Stimulated activated CD4-positive, alpha-beta T cell treated with anti-CD3 and anti-CD28 coated beads, Interleukin-2, amount 100 ng/mL, for 4 hours (primary cell): ENCODE results near the gene MAK.
"Not testable (repeated sequence)": the region's sequence is repeated elsewhere in the genome, so short reads cannot be mapped to it uniquely, and the experiment has no call there.

Experiments
- DNase-seq: peaks from one replicate; pipeline ENCODE4 v3.0.0-alpha.2; 2020; ENCODE audit warnings: low read depth

Gene MAK

DNA sequence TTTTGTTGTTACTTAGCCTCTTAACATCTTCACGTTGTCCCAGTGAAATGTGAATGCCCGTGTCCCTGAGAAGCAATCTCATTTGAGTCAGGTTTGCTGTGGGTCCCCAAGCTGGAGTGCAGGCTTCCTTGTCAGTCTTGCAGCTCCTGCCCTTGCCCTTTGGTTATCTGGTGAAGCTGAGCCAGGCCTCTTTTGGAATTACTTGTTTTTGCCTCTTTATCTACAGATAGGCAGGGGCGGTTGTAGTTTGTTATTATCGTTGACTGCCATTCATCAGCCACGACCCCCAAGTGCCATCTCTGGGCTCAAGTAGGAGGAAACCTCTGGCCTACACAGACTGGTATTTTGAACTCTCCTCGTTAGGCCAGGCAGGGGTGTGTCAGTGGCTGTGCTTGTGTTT, 113.3 kb downstream of the MAK start:
- no peak for DNase-seq

DNA sequence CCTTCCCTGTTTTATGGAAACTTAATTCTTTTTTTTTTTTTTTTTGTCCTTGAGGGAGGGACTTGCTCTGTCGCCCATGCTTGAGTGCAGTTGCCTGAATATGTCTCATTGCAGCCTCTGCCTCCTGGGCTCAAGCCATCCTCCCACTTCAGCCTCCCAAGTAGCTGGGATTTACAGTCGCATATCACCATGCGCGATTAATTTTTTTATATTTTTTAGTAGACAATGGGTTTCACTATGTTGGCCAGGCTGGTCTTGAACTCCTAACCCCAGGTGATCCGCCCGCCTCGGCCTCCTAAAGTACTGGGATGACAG, 114.8 kb downstream of the MAK start:
- DNase-seq = no peak

DNA sequence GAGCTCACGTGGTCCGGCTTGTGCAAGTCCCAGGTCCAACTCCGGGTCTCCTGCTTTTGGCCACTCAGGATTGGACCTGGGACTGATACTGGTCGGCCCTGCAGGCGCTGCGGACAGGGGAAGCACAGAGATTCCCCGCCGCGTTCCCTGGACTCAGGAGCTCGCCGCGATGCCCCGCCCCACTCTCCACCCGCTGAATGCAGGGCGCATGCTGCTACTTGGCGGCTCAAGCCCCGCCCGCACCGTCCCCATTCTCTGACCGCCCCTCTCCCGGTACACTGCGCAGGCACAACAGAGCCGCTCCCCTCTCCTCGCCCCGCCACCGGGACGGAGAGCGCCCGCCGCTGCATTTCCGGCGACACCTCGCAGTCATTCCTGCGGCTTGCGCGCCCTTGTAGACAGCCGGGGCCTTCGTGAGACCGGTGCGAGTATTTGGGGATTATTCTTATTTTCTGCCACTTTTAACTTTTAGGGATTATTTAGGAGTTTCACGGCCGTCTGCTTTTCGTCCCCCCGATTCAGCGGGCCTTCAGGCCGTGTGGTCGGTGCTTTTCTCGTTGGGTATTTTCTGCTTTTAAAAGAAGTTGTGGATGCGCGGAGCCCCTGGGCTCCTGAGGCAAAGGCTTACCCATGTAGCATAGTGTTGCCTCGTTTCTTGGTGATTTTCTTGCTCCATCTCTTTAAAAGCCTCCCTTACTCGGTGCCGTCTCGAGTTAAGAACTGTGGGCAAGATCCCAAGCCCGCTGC, 115.3 kb downstream of the MAK start, which contains the start of gene TMEM14C:
TSS of gene TMEM14C (plus strand) at position 251 of the 747 bp plus-strand sequence. CDS start 1,544 bp downstream, outside the sequence.
- DNase-seq = peak; percentile 70

DNA sequence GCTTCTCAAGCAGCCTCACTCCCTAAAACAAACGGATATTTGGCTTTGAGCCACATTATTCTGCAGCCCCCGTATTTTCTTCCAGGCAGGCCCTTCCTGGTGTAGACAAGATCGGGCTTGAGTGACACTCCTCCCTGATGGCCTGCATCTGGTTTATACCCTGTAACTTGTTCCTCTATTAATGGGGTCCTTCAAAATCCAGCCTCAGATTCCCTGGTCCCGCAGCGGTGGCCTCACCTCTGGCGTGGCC, 115.8 kb downstream of the MAK start:
- DNase-seq = no peak

DNA sequence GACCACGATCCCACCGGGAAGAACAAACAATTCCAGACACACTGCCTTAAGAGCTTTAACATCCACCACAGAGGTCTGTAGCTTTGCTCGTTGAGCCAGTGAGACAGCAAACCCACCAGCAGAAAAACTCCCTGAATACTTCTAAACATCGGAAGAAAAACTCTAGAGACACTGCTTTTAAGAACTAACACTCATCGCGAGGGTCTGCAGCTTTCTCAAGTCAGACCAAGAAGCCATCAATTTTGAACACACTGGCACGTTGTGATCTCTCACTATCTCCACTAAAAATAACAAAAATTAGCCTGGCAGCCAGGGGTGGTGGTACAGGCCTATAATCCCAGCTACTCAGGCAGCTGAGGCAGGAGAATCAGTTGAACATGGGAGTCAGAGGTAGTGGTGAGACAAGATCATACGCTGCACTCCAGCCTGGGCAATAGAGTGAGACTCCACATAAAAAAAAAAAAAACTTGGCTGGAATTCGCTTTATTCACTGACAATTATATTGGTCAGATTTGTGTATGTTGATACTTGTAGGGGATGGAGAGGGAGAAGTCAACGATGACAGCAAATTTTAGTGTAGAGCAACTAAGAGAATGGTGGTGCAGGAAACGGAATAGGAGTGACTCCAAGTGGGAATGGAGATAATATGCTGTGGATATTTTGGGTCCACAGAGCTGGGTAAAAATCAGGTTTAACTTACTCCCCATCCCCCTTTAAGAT, 116.3 kb downstream of the MAK start:
- DNase-seq = no peak

DNA sequence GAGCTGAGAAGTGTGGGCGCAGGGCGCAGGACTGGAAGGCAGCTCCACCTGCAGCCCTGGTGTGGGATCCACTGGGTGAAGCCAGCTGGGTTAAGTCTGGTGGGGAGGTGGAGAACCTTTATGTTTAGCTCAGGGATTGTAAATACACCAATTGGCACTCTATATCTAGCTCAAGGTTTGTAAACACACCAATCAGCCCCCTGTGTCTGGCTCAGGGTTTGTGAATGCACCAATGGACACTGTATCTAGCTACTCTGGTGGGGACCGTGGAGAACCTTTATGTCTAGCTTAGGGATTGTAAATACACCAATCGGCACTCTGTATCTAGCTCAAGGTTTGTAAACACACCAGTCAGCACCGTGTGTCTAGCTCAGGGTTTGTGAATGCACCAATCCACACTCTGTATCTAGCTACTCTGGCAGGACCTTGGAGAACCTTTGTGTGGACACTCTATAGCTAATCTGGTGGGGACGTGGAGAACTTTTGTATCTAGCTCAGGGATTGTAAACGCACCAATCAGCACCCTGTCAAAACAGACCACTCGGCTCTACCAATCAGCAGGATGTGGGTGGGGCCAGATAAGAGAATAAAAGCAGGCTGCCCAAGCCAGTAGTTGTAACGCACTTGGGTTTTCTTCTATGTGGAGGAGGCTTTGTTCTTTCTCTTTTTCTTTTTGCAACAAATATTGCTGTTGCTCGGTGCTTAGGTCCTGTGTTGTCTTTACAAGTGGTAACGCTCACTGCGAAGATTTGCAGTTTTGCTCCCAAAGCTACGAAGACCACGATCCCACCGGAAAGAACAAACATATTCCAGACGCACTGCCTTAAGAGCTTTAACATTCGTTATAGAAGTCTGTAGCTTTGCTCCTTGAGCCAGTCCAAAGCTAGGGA, 117.1 kb downstream of the MAK start:
- not testable (repeated sequence) for DNase-seq

DNA sequence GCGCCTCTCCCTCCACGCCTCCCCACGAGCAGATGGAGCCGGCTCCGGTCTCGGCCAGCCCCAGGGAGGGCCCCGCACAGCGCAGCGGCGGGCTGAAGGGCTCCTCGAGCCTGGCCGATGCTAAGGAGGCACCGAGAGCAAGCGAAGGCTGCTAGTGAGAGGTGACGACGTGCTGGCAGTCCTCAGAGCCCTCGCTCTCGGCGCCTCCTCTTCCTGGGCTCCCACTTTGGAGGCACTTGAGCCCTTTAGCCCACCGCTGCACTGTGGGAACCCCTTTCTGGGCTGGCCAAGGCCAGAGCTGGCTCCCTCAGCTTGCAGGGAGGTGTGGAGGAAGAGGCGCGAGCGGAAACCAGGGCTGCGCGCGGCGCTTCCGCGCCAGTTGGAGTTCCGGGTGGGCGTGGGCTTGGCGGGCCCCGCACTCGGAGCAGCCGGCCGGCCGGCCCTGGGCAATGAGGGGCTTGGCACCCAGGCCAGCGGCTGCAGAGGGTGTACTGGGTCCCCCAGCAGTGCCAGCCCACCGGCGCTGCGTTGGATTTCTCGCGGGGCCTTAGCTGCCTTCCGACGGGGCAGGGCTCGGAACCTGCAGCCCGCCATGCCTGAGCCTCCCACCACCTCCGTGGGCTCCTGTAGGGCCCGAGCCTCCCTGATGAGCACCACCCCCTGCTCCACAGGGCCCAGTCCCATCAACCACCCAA, 117.9 kb downstream of the MAK start:
- peak; percentile 24 for DNase-seq

DNA sequence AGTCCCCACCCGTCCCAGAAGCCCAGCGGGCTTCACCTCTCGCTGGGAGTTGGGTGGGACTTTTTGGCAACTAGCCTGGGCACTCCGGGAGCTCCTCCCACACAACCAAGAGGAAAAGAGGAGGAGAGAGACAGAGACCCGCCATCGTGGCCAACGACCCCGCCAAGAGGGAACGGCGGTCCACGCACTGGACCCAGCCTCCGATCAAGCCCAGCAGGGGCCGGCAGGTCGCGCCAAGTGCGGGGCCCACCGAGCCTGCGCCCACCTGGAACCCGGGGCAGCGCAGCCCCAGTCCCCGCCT, 118.4 kb downstream of the MAK start:
- DNase-seq = no peak

DNA sequence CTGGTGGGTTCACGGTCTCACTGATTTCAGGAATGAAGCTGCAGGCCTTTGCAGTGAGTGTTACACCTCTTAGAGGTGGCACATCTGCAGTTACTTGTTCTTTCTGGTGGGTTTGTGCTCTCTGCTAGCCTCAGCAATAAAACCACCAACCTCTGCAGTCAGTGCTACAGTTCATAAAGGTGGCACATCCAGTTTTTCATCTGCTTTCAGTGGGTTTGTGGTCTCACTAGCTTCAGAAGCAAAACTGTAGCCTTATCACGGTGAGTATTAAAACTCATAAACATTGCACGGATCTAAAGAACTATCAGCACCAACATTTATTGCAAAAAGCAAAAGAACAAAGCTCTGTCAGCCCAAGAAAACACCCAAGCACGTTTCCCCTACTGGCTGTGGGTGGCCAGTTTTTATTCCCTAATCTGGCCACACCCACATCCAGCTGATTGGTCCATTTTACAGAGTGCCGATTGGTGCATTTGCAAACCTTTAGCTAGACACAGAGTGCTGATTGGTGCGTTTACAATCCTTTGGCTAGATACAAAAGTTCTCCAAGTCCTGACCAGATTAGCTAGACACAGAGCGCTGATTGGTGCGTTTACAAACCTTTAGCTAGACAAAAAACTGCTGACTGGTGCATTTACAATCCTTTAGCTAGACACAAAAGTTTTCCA, 118.9 kb downstream of the MAK start:
- no peak for DNase-seq

DNA sequence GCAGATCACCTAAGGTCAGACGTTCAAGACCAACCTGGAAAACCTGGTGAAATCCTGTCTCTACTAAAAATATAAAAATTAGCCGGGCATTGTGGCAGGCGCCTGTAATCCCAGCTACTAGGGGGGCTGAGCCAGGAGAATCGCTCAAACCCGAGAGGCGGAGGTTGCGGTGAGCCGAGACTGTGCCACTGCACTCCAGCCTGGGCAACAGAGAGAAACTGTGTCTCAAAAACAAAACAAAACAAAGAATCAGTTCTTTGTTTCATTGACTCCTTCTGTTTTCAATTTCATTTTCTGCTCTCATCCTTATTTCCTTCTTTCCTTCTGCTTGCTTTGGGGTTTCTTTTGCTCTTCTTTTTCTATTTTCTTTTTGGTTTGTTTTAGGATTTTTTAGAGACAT, 124.4 kb downstream of the MAK start:
- no peak for DNase-seq
